OCI-LY3 (cell line): ENCODE results near the gene ABHD17C.

ENCODE experiments used
- EZH2phosphoT487 ChIP-seq: fragments of 200-600 bp; shearing (Covaris generic); IDR thresholded peaks from 2 replicates; pipeline ENCODE4 v1.6.1; 2018; ENCODE audit warnings: antibody characterized with exemption, mixed run types, low read depth
- TF ChIP-seq, protein P1 (sequence below): fragments of 200-600, 300-600 bp; sonication (generic); IDR thresholded peaks from 2 replicates; pipeline ENCODE4 v1.5.1; 2014; ENCODE audit warnings: antibody characterized with exemption, low read length, low read depth

GRCh38 chr15:80780416-80781221 lies 85.5 kb downstream of the ABHD17C start:
- TF ChIP-seq, protein P1, sequence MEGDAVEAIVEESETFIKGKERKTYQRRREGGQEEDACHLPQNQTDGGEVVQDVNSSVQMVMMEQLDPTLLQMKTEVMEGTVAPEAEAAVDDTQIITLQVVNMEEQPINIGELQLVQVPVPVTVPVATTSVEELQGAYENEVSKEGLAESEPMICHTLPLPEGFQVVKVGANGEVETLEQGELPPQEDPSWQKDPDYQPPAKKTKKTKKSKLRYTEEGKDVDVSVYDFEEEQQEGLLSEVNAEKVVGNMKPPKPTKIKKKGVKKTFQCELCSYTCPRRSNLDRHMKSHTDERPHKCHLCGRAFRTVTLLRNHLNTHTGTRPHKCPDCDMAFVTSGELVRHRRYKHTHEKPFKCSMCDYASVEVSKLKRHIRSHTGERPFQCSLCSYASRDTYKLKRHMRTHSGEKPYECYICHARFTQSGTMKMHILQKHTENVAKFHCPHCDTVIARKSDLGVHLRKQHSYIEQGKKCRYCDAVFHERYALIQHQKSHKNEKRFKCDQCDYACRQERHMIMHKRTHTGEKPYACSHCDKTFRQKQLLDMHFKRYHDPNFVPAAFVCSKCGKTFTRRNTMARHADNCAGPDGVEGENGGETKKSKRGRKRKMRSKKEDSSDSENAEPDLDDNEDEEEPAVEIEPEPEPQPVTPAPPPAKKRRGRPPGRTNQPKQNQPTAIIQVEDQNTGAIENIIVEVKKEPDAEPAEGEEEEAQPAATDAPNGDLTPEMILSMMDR, result no peak
- no peak for TF ChIP-seq EZH2phosphoT487
